Measurements from ENCODE around the gene SIT1.
A peak's percentile ranks its signal among the peaks of the same experiment; 100 is the strongest.

The SIT1 gene

GRCh38 chr9:35650341-35651158 is at the start of gene SIT1:
SIT1 (minus strand) TSS chr9:35650931; CDS start chr9:35650853, 78 bp downstream.
- DNase-seq (ENCODE audit: low spot score): no peak

- DNase-seq (ENCODE audit: low spot score): no peak
Observed at GRCh38 chr9:35700031-35700430, 49.3 kb upstream of the SIT1 start.

- DNase-seq (ENCODE audit: low spot score): no peak
Observed at GRCh38 chr9:35698231-35698630, 47.5 kb upstream of the SIT1 start.

GRCh38 chr9:35697486-35697885 is 46.8 kb upstream of the SIT1 start:
- no peak for DNase-seq (ENCODE audit: low spot score)

GRCh38 chr9:35696520-35697215 is 45.9 kb upstream of the SIT1 start:
- DNase-seq (ENCODE audit: low spot score): peak; percentile 84

- DNase-seq (ENCODE audit: low spot score): no peak
Observed at GRCh38 chr9:35695943-35696401, 45.2 kb upstream of the SIT1 start.

- DNase-seq (ENCODE audit: low spot score): no peak
Observed at GRCh38 chr9:35691757-35692301, 41.1 kb upstream of the SIT1 start.

- peak; percentile 49 for DNase-seq (ENCODE audit: low spot score)
Observed at GRCh38 chr9:35691334-35691650, 40.6 kb upstream of the SIT1 start.

- DNase-seq (ENCODE audit: low spot score): peak; percentile 77
Observed at GRCh38 chr9:35690614-35691333, 40.0 kb upstream of the SIT1 start.

GRCh38 chr9:35690294-35690613 is 39.5 kb upstream of the SIT1 start:
- no peak for DNase-seq (ENCODE audit: low spot score)

GRCh38 chr9:35689542-35690293 is 39.0 kb upstream of the SIT1 start, which contains the start of gene TPM2:
TPM2 (minus strand) TSS chr9:35689925; CDS start chr9:35689817, 108 bp downstream.
- peak; percentile 83 for DNase-seq (ENCODE audit: low spot score)

- no peak for DNase-seq (ENCODE audit: low spot score)
Observed at GRCh38 chr9:35688558-35689541, 38.1 kb upstream of the SIT1 start.

GRCh38 chr9:35687972-35688557 is 37.3 kb upstream of the SIT1 start:
- no peak for DNase-seq (ENCODE audit: low spot score)

- DNase-seq (ENCODE audit: low spot score): no peak
Observed at GRCh38 chr9:35687306-35687705, 36.6 kb upstream of the SIT1 start.

- no peak for DNase-seq (ENCODE audit: low spot score)
Observed at GRCh38 chr9:35686222-35687203, 35.8 kb upstream of the SIT1 start.

GRCh38 chr9:35685506-35685905 is 34.8 kb upstream of the SIT1 start:
- DNase-seq (ENCODE audit: low spot score): no peak

- DNase-seq (ENCODE audit: low spot score): no peak
Observed at GRCh38 chr9:35684921-35685320, 34.2 kb upstream of the SIT1 start.

GRCh38 chr9:35683323-35683722 is 32.6 kb upstream of the SIT1 start:
- no peak for DNase-seq (ENCODE audit: low spot score)

Data from iPS-NIHi11 (cell line).